SK-N-SH (cell line): ENCODE data around the gene MAPKAPK3. TPM values are rescaled to one million over a fixed set of nuclear protein-coding genes. Genes with fewer than 3 reads are reported as not detected.

Source experiments
- CTCF ChIA-PET: fragments of 300-600, 350-600 bp; formaldehyde crosslinking; extraction: SDS; loops from one replicate; lab custom pipeline; 2021; lab: Yijun Ruan, JAX
- POLR2A ChIA-PET: fragments of 350-600 bp; sonication (Branson Sonifier 250); formaldehyde crosslinking; extraction: SDS; loops from one replicate; lab custom pipeline; 2020; ENCODE audit warnings: antibody characterized with exemption, inconsistent platforms; lab: Yijun Ruan, JAX
- DNase-seq: peaks from one replicate; pipeline ENCODE4 v3.0.0; 2012
- H2AFZ ChIP-seq: fragments of 200-600 bp; sonication (generic); 2 replicates; pipeline ENCODE4 v1.8.1; 2016; ENCODE audit warnings: antibody characterized with exemption, mild to moderate bottlenecking, low read depth
- H3F3A ChIP-seq: fragments of 200-600 bp; sonication (generic); replicated peaks from 2 replicates; pipeline ENCODE3; 2016; ENCODE audit warnings: antibody characterized with exemption, mild to moderate bottlenecking; ENCODE audit not compliant: insufficient read depth
- H3K27ac ChIP-seq, 2 experiments: fragments of 200-500 bp in 1 of 2; fragments of 200-600 bp in 1 of 2; sonication (Bioruptor generic) in 1 of 2; sonication (generic), shearing (Covaris generic) in 1 of 2; 2 replicates each; pipeline versions ENCODE4 v1.5.1 to v1.6.1; 2014 to 2016; ENCODE audit warnings: low read depth in 2 of 2, inconsistent platforms in 1 of 2, low read length in 1 of 2, mild to moderate bottlenecking in 1 of 2, mixed read lengths in 1 of 2
- H3K27me3 ChIP-seq: fragments of 200-600 bp; sonication (generic), shearing (Covaris generic); 2 replicates; pipeline ENCODE4 v1.6.1; 2016; ENCODE audit warnings: mixed run types; ENCODE audit not compliant: insufficient read depth
- H3K36me3 ChIP-seq, 2 experiments: fragments of 200-500 bp in 1 of 2; fragments of 200-600 bp in 1 of 2; sonication (Bioruptor generic) in 1 of 2; sonication (generic) in 1 of 2; replicated peaks in 1 of 2; 2 replicates each; pipeline versions ENCODE3 to v1.5.1; 2014 to 2016; ENCODE audit warnings: low read length in 1 of 2, mild to moderate bottlenecking in 1 of 2; ENCODE audit not compliant: insufficient read depth in 2 of 2, control insufficient read depth in 1 of 2
- H3K4me1 ChIP-seq, 2 experiments: fragments of 200-500 bp in 1 of 2; fragments of 200-600 bp in 1 of 2; sonication (Bioruptor generic) in 1 of 2; sonication (generic), shearing (Covaris generic) in 1 of 2; 2 replicates each; pipeline versions ENCODE4 v1.5.1 to v1.6.1; 2014 to 2016; ENCODE audit warnings: low read depth in 1 of 2, low read length in 1 of 2, mixed run types in 1 of 2; ENCODE audit not compliant: insufficient read depth in 2 of 2, control insufficient read depth in 1 of 2
- H3K4me2 ChIP-seq: fragments of 200-600 bp; sonication (generic), shearing (Covaris generic); 2 replicates; pipeline ENCODE4 v1.6.1; 2017; ENCODE audit warnings: mixed run types
- H3K4me3 ChIP-seq, 2 experiments: fragments of 200-500 bp in 1 of 2; fragments of 200-600 bp in 1 of 2; sonication (Bioruptor generic) in 1 of 2; sonication (generic), shearing (Covaris generic) in 1 of 2; 2 replicates each; pipeline versions ENCODE4 v1.5.1 to v1.8.1; 2014 to 2016; ENCODE audit warnings: low read depth in 2 of 2, inconsistent platforms in 1 of 2, low read length in 1 of 2, mild to moderate bottlenecking in 1 of 2, mixed read lengths in 1 of 2, moderate library complexity in 1 of 2
- H3K79me2 ChIP-seq: fragments of 200-600 bp; sonication (generic); 2 replicates; pipeline ENCODE4 v1.8.1; 2017; ENCODE audit warnings: mild to moderate bottlenecking; ENCODE audit not compliant: insufficient read depth
- H3K9ac ChIP-seq: fragments of 200-600 bp; sonication (generic); 2 replicates; pipeline ENCODE4 v1.6.1; 2017; ENCODE audit warnings: mixed run types
- H3K9me2 ChIP-seq: fragments of 200-600 bp; sonication (generic); 2 replicates; pipeline ENCODE4 v1.6.1; 2017; ENCODE audit warnings: mixed run types
- H3K9me3 ChIP-seq: fragments of 200-600 bp; sonication (generic); 2 replicates; pipeline ENCODE4 v1.6.1; 2017; ENCODE audit warnings: mixed run types, mild to moderate bottlenecking, moderate library complexity
- H4K20me1 ChIP-seq: fragments of 200-600 bp; sonication (generic); 2 replicates; pipeline ENCODE4 v1.6.1; 2017; ENCODE audit warnings: mild to moderate bottlenecking, mixed run types; ENCODE audit not compliant: insufficient read depth
- EP300 ChIP-seq, 2 experiments: IDR thresholded peaks; 2 replicates each; pipeline versions ENCODE4 v1.4.0 to v1.6.1; 2012; ENCODE audit warnings: borderline replicate concordance in 1 of 2, low read depth in 1 of 2, low read length in 1 of 2
- FOSL2 ChIP-seq: IDR thresholded peaks from 2 replicates; pipeline ENCODE4 v1.4.0; 2012; ENCODE audit warnings: low read depth, mild to moderate bottlenecking, moderate library complexity, borderline replicate concordance
- FOXM1 ChIP-seq: IDR thresholded peaks from 2 replicates; pipeline ENCODE4 v1.4.0; 2012; ENCODE audit warnings: low read depth, mild to moderate bottlenecking
- GABPA ChIP-seq: IDR thresholded peaks from 2 replicates; pipeline ENCODE4 v1.4.0; 2012; ENCODE audit warnings: low read depth, mild to moderate bottlenecking
- JUND ChIP-seq: IDR thresholded peaks from 2 replicates; pipeline ENCODE4 v1.4.0; 2012
- MAX ChIP-seq: IDR thresholded peaks from 2 replicates; pipeline ENCODE4 v1.4.0; 2012; ENCODE audit warnings: low read depth
- MEF2A ChIP-seq: IDR thresholded peaks from 2 replicates; pipeline ENCODE4 v1.4.0; 2012; ENCODE audit warnings: low read depth, borderline replicate concordance
- NRF1 ChIP-seq: IDR thresholded peaks from 2 replicates; pipeline ENCODE4 v1.6.1; 2012; ENCODE audit warnings: low read depth, mild to moderate bottlenecking, low read length
- RCOR1 ChIP-seq: fragments of 150-350 bp; IDR thresholded peaks from 2 replicates; pipeline ENCODE4 v1.6.1; 2017; ENCODE audit warnings: antibody characterized with exemption, low read length
- REST ChIP-seq: IDR thresholded peaks from 2 replicates; pipeline ENCODE4 v1.6.1; 2012; ENCODE audit warnings: mild to moderate bottlenecking, low read depth, low read length, moderate library complexity
- RFX5 ChIP-seq: IDR thresholded peaks from 2 replicates; pipeline ENCODE4 v1.6.1; 2012; ENCODE audit warnings: mild to moderate bottlenecking, improper control_type of control experiment, low read length
- SIN3A ChIP-seq: IDR thresholded peaks from 2 replicates; pipeline ENCODE4 v1.6.1; 2012; ENCODE audit warnings: low read depth, mild to moderate bottlenecking, low read length, moderate library complexity, borderline replicate concordance
- TCF12 ChIP-seq: IDR thresholded peaks from 2 replicates; pipeline ENCODE4 v1.4.0; 2012
- TEAD4 ChIP-seq: IDR thresholded peaks from 2 replicates; pipeline ENCODE4 v1.4.0; 2012; ENCODE audit warnings: mild to moderate bottlenecking, borderline replicate concordance; ENCODE audit not compliant: insufficient read depth
- USF1 ChIP-seq: IDR thresholded peaks from 2 replicates; pipeline ENCODE4 v1.4.0; 2012; ENCODE audit warnings: low read depth, borderline replicate concordance
- USF2 ChIP-seq: fragments of 150-350 bp; IDR thresholded peaks from 2 replicates; pipeline ENCODE4 v1.6.1; 2017; ENCODE audit warnings: antibody characterized with exemption, low read length, low read depth, borderline replicate concordance
- WGBS: methylation state at CpG from one replicate; pipeline ENCODE4 v1.1.6; 2017; ENCODE audit warnings: low lambda C conversion rate; 5-methylcytosine and 5-hydroxymethylcytosine counted together
- polyA plus RNA-seq, 3 experiments: library from polyadenylated mRNA; depleted of rRNA; stranded (reverse); fragments of >200 nt; gene quantifications; 2 replicates each; pipeline ENCODE4 v1.2.3, GENCODE V29; 2012

The MAPKAPK3 gene
- polyA plus RNA-seq, 1 of the 3 experiments (the other 2 are of a cell fraction): 29.4 TPM

GRCh38 chr3:50616003-50616769 is 765 bp upstream of the MAPKAPK3 start (continued):
- TF ChIP-seq REST: no peak
- 0 out of 2 replicates have a peak, but pooled peaks have one; percentile 12 for TF ChIP-seq GABPA
- no peak for TF ChIP-seq USF1
- TF ChIP-seq TCF12: no peak
- TF ChIP-seq TEAD4: no peak
- TF ChIP-seq RCOR1: no peak
- TF ChIP-seq RFX5: no peak; the same call in 1 of the 2 replicates
- TF ChIP-seq FOSL2: no peak
- no peak for TF ChIP-seq JUND
- no peak for TF ChIP-seq MAX
- 0 out of 2 replicates have a peak, but pooled peaks have one; percentile 35 for TF ChIP-seq NRF1
- 0 out of 4 replicates have a peak, but pooled peaks of 1 of the 2 experiments have one; percentile 8 for TF ChIP-seq EP300 (IDR thresholded peaks at IDR 0.05; ENCODE audit: borderline replicate concordance in 1 of 2, low read depth in 1 of 2, low read length in 1 of 2)

- WGBS: 0% methylated on average over 7 of the region's 22 CpGs
- peaks cover 0 to 28% of the 10 kb centered on the region in 2 experiments; a peak in 1 of 4 replicates for H3K4me1 ChIP-seq
- H3K79me2 ChIP-seq: no peaks in the 10 kb centered on the region
- H3K9ac ChIP-seq: peak overlapping the region; percentile 13; the same call in 1 of the 2 replicates
- peaks cover 7% of the 10 kb centered on the region for H3F3A ChIP-seq
- H2AFZ ChIP-seq: peak overlapping the region; percentile 98
- H3K9me2 ChIP-seq: no peaks in the 10 kb centered on the region
- H4K20me1 ChIP-seq: no peaks in the 10 kb centered on the region
- peak overlapping the region; percentile 75 to 78 for H3K4me3 ChIP-seq
- CTCF ChIA-PET: interaction anchor here (0.8 to 25.1 kb wide), 38 partner anchors 9 to 885 kb away, joined by 3 to 648 read pairs (median 5); partner anchors contain the start of genes C3orf18, DOCK3, HEMK1 and MANF
- H3K4me2 ChIP-seq: peak overlapping the region; percentile 95
- H3K36me3 ChIP-seq: no peaks in the 10 kb centered on the region
- no peak for TF ChIP-seq USF2
- TF ChIP-seq MEF2A: no peak
- TF ChIP-seq FOXM1: no peak
- no peak for TF ChIP-seq EP300 (IDR thresholded peaks at IDR 0.05; ENCODE audit: borderline replicate concordance in 1 of 2, low read depth in 1 of 2, low read length in 1 of 2)
- no peak for TF ChIP-seq GABPA
- 0 out of 2 replicates have a peak, but pooled peaks have one; percentile 58 for TF ChIP-seq SIN3A
- POLR2A ChIA-PET: interaction anchor here (1.0 to 1.6 kb wide), 2 partner anchors 36 to 769 kb away, joined by 3 to 8 read pairs; partner anchors contain the start of gene MANF
- DNase-seq: peak; percentile 93
- peak overlapping the region; percentile 42 to 53; a peak in 3 of 4 replicates for H3K27ac ChIP-seq
- H3K27me3 ChIP-seq: no peaks in the 10 kb centered on the region
- no peaks in the 10 kb centered on the region for H3K9me3 ChIP-seq
Measured at GRCh38 chr3:50616770-50617095, 218 bp upstream of the MAPKAPK3 start.
